HuH-7.5 (cell line): ENCODE data around the gene SUPT6H.

Experiments used
- DNase-seq: peaks from one replicate; pipeline ENCODE4 v3.0.0; 2011; ENCODE audit warnings: low spot score

Gene SUPT6H

GRCh38 chr17:28702026-28702751 is 40.2 kb downstream of the SUPT6H start:
- no peak for DNase-seq

- DNase-seq: no peak
Observed at GRCh38 chr17:28702752-28703150, 40.7 kb downstream of the SUPT6H start.

- no peak for DNase-seq
Observed at GRCh38 chr17:28703552-28704218, 41.7 kb downstream of the SUPT6H start.

- DNase-seq: no peak
Observed at GRCh38 chr17:28704219-28704858, 42.3 kb downstream of the SUPT6H start.

- no peak for DNase-seq
Observed at GRCh38 chr17:28705074-28705659, 43.2 kb downstream of the SUPT6H start.

GRCh38 chr17:28705728-28706334 is 43.8 kb downstream of the SUPT6H start:
- no peak for DNase-seq

- DNase-seq: no peak
Observed at GRCh38 chr17:28706471-28707338, 44.7 kb downstream of the SUPT6H start.

- DNase-seq: no peak
Observed at GRCh38 chr17:28707339-28707720, 45.3 kb downstream of the SUPT6H start.

GRCh38 chr17:28710861-28711722 is 49.1 kb downstream of the SUPT6H start:
- DNase-seq: peak; percentile 98

GRCh38 chr17:28711723-28712031 is 49.7 kb downstream of the SUPT6H start, which contains the start of gene PROCA1:
Gene PROCA1 (minus strand): TSS chr17:28711888. CDS start chr17:28711660, 228 bp downstream.
- DNase-seq: no peak

GRCh38 chr17:28712032-28712704 is 50.2 kb downstream of the SUPT6H start:
- DNase-seq: no peak

GRCh38 chr17:28712705-28713415 is 50.9 kb downstream of the SUPT6H start:
- no peak for DNase-seq

GRCh38 chr17:28714281-28714680 is 52.3 kb downstream of the SUPT6H start:
- DNase-seq: no peak

GRCh38 chr17:28715217-28715616 is 53.2 kb downstream of the SUPT6H start:
- no peak for DNase-seq

- no peak for DNase-seq
Observed at GRCh38 chr17:28716740-28717577, 55.0 kb downstream of the SUPT6H start.

- DNase-seq: peak; percentile 74
Observed at GRCh38 chr17:28717578-28718332, 55.8 kb downstream of the SUPT6H start, which contains the start of gene RAB34. Gene RAB34 (minus strand): TSS chr17:28717868. CDS start chr17:28717266, 602 bp downstream.

GRCh38 chr17:28718333-28719020 is 56.5 kb downstream of the SUPT6H start:
- no peak for DNase-seq
